Measurements from ENCODE around the gene ANXA4.

Gene ANXA4

GRCh38 chr2:69774984-69775982 is 33.3 kb downstream of the ANXA4 start:
- no peak overlapping the region for H3K4me3 ChIP-seq (ENCODE audit: low read depth in 1 of 5, low read length in 5 of 5)
- H3K4me1 ChIP-seq (ENCODE audit: control insufficient read depth in 5 of 5, insufficient read depth in 5 of 5, low read length in 5 of 5): peaks cover 0 to 7% (median 6%) of the 10 kb centered on the region in 5 donors
- H3K9ac ChIP-seq (ENCODE audit: low read length in 5 of 5): no peak overlapping the region
- H3K27ac ChIP-seq (ENCODE audit: low read depth, low read length): no peak overlapping the region
- H3K9me3 ChIP-seq (ENCODE audit: control insufficient read depth in 5 of 5, low read length in 5 of 5): no peaks in the 10 kb centered on the region
- H3K36me3 ChIP-seq (ENCODE audit: control insufficient read depth in 5 of 5, insufficient read depth in 5 of 5, low read length in 5 of 5): no peaks in the 10 kb centered on the region
- no peaks in the 10 kb centered on the region for H3K27me3 ChIP-seq (ENCODE audit: control insufficient read depth in 5 of 5, insufficient read depth in 4 of 5, low read length in 5 of 5)

GRCh38 chr2:69776886-69777785 is 35.2 kb downstream of the ANXA4 start:
- Histone ChIP-seq H3K4me1 (ENCODE audit: control insufficient read depth in 5 of 5, insufficient read depth in 5 of 5, low read length in 5 of 5) (peaks cover 0 to 15% (median 10%) of the 10 kb centered on the region in 5 donors), H3K9me3 (ENCODE audit: control insufficient read depth in 5 of 5, low read length in 5 of 5) (no peaks in the 10 kb centered on the region), H3K27me3 (ENCODE audit: control insufficient read depth in 5 of 5, insufficient read depth in 4 of 5, low read length in 5 of 5) (no peaks in the 10 kb centered on the region), H3K4me3 (ENCODE audit: low read depth in 1 of 5, low read length in 5 of 5) (no peak overlapping the region), H3K9ac (ENCODE audit: low read length in 5 of 5) (no peak overlapping the region), H3K27ac (ENCODE audit: low read depth, low read length) (no peak overlapping the region), H3K36me3 (ENCODE audit: control insufficient read depth in 5 of 5, insufficient read depth in 5 of 5, low read length in 5 of 5) (no peaks in the 10 kb centered on the region)

GRCh38 chr2:69777786-69778105 is 35.8 kb downstream of the ANXA4 start:
- no peaks in the 10 kb centered on the region for H3K27me3 ChIP-seq (ENCODE audit: control insufficient read depth in 5 of 5, insufficient read depth in 4 of 5, low read length in 5 of 5)
- no peaks in the 10 kb centered on the region for H3K9me3 ChIP-seq (ENCODE audit: control insufficient read depth in 5 of 5, low read length in 5 of 5)
- H3K36me3 ChIP-seq (ENCODE audit: control insufficient read depth in 5 of 5, insufficient read depth in 5 of 5, low read length in 5 of 5): peaks cover 0 to 2% (median 0%) of the 10 kb centered on the region in 5 donors
- H3K4me3 ChIP-seq (ENCODE audit: low read depth in 1 of 5, low read length in 5 of 5): no peak overlapping the region
- H3K4me1 ChIP-seq (ENCODE audit: control insufficient read depth in 5 of 5, insufficient read depth in 5 of 5, low read length in 5 of 5): peaks cover 0 to 15% (median 10%) of the 10 kb centered on the region in 5 donors
- no peak overlapping the region for H3K27ac ChIP-seq (ENCODE audit: low read depth, low read length)
- H3K9ac ChIP-seq (ENCODE audit: low read length in 5 of 5): no peak overlapping the region

- no peaks in the 10 kb centered on the region for H3K27me3 ChIP-seq (ENCODE audit: control insufficient read depth in 5 of 5, insufficient read depth in 4 of 5, low read length in 5 of 5)
- no peak overlapping the region for H3K4me3 ChIP-seq (ENCODE audit: low read depth in 1 of 5, low read length in 5 of 5)
- no peak overlapping the region for H3K27ac ChIP-seq (ENCODE audit: low read depth, low read length)
- H3K36me3 ChIP-seq (ENCODE audit: control insufficient read depth in 5 of 5, insufficient read depth in 5 of 5, low read length in 5 of 5): peaks cover 0 to 2% (median 0%) of the 10 kb centered on the region in 5 donors
- no peak overlapping the region for H3K9ac ChIP-seq (ENCODE audit: low read length in 5 of 5)
- peaks cover 0 to 15% (median 9%) of the 10 kb centered on the region in 5 donors for H3K4me1 ChIP-seq (ENCODE audit: control insufficient read depth in 5 of 5, insufficient read depth in 5 of 5, low read length in 5 of 5)
- H3K9me3 ChIP-seq (ENCODE audit: control insufficient read depth in 5 of 5, low read length in 5 of 5): no peaks in the 10 kb centered on the region
These were observed 37.5 kb downstream of the ANXA4 start for GRCh38 chr2:69779258-69780001.

GRCh38 chr2:69780921-69781320 is 39.0 kb downstream of the ANXA4 start:
- Histone ChIP-seq H3K4me3 (ENCODE audit: low read depth in 1 of 5, low read length in 5 of 5) (no peak overlapping the region), H3K27ac (ENCODE audit: low read depth, low read length) (no peak overlapping the region), H3K4me1 (ENCODE audit: control insufficient read depth in 5 of 5, insufficient read depth in 5 of 5, low read length in 5 of 5) (peaks cover 0 to 13% (median 12%) of the 10 kb centered on the region in 5 donors), H3K9ac (ENCODE audit: low read length in 5 of 5) (no peak overlapping the region), H3K9me3 (ENCODE audit: control insufficient read depth in 5 of 5, low read length in 5 of 5) (no peaks in the 10 kb centered on the region), H3K36me3 (ENCODE audit: control insufficient read depth in 5 of 5, insufficient read depth in 5 of 5, low read length in 5 of 5) (peaks cover 0 to 7% (median 2%) of the 10 kb centered on the region in 5 donors), H3K27me3 (ENCODE audit: control insufficient read depth in 5 of 5, insufficient read depth in 4 of 5, low read length in 5 of 5) (no peaks in the 10 kb centered on the region)

DNA sequence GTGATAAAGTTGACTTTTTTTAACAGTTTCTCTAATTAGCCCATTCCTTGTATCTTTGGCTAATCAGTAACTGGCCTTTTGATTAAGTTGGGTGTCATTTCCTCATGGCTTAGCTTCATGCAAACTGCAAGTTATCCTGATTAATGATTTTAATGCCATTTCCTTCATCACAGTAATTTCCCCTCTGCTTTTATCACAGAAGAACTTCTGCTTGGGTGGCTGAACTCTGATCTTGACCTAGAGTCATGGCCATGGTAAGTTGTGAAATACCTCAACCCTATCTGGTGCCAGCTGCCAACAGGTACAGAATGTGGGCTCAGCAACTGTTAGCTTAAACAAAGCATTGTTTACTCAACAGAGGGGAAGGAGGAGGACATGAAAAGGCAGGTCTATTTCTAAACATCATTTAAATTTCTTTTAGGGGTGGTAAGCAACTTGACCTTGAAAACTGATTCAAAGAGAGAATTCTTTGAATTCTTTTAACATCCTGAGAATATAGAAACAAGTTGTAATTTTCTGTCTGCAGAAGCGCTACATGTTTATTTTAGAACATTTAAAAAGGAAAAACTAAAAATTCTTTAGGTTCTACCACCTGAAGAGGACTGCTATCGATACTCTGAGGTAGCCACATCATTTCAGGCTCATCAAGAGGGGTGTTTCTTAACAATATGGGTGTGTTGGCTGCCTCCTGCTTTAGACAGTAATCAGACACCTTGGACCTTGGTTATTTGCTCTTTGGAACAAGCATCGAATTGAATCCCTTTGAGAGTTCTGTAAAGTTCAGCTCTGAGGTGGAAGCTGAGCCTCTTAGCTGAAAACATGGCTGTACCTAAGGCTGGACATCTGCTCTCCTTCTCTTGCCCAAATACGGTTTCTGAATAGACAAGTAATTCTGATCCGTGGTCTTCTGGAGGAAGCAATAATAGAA is 39.7 kb downstream of the ANXA4 start:
- Histone ChIP-seq H3K4me3 (ENCODE audit: low read depth in 1 of 5, low read length in 5 of 5) (no peak overlapping the region), H3K9me3 (ENCODE audit: control insufficient read depth in 5 of 5, low read length in 5 of 5) (no peaks in the 10 kb centered on the region), H3K4me1 (ENCODE audit: control insufficient read depth in 5 of 5, insufficient read depth in 5 of 5, low read length in 5 of 5) (peaks cover 0 to 13% (median 12%) of the 10 kb centered on the region in 5 donors), H3K27ac (ENCODE audit: low read depth, low read length) (no peak overlapping the region), H3K9ac (ENCODE audit: low read length in 5 of 5) (no peak overlapping the region), H3K27me3 (ENCODE audit: control insufficient read depth in 5 of 5, insufficient read depth in 4 of 5, low read length in 5 of 5) (no peaks in the 10 kb centered on the region), H3K36me3 (ENCODE audit: control insufficient read depth in 5 of 5, insufficient read depth in 5 of 5, low read length in 5 of 5) (peaks cover 0 to 8% (median 2%) of the 10 kb centered on the region in 5 donors)

GRCh38 chr2:69784228-69784627 is 42.3 kb downstream of the ANXA4 start:
- Histone ChIP-seq H3K4me1 (ENCODE audit: control insufficient read depth in 5 of 5, insufficient read depth in 5 of 5, low read length in 5 of 5) (peaks cover 0 to 16% (median 12%) of the 10 kb centered on the region in 5 donors), H3K4me3 (ENCODE audit: low read depth in 1 of 5, low read length in 5 of 5) (no peak overlapping the region), H3K27me3 (ENCODE audit: control insufficient read depth in 5 of 5, insufficient read depth in 4 of 5, low read length in 5 of 5) (no peaks in the 10 kb centered on the region), H3K9ac (ENCODE audit: low read length in 5 of 5) (no peak overlapping the region), H3K36me3 (ENCODE audit: control insufficient read depth in 5 of 5, insufficient read depth in 5 of 5, low read length in 5 of 5) (peaks cover 2 to 19% (median 6%) of the 10 kb centered on the region in 5 donors), H3K9me3 (ENCODE audit: control insufficient read depth in 5 of 5, low read length in 5 of 5) (no peaks in the 10 kb centered on the region), H3K27ac (ENCODE audit: low read depth, low read length) (no peak overlapping the region)

DNA sequence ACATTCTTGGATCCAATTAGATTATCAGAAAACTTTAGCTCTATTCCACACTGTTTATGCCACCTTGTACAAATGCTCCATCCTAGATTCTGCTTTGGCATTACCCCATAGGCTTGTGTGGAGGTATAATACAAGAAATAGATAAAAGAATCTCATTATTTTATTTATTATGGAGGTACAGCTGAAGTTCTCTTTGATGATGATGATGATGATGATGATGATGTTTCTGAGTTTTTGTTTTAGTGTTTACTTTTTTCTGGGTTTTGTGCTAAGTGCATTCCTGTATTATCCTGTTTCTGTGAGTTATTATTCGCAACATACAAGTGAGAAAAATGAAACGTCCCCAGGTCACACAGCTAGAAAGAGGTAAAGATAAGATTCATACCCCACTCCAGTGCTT is 43.4 kb downstream of the ANXA4 start:
- H3K9me3 ChIP-seq (ENCODE audit: control insufficient read depth in 5 of 5, low read length in 5 of 5): no peaks in the 10 kb centered on the region
- no peak overlapping the region for H3K9ac ChIP-seq (ENCODE audit: low read length in 5 of 5)
- no peak overlapping the region for H3K27ac ChIP-seq (ENCODE audit: low read depth, low read length)
- H3K4me1 ChIP-seq (ENCODE audit: control insufficient read depth in 5 of 5, insufficient read depth in 5 of 5, low read length in 5 of 5): peaks cover 0 to 27% (median 23%) of the 10 kb centered on the region in 5 donors
- H3K27me3 ChIP-seq (ENCODE audit: control insufficient read depth in 5 of 5, insufficient read depth in 4 of 5, low read length in 5 of 5): no peaks in the 10 kb centered on the region
- H3K4me3 ChIP-seq (ENCODE audit: low read depth in 1 of 5, low read length in 5 of 5): no peak overlapping the region
- peaks cover 2 to 19% (median 6%) of the 10 kb centered on the region in 5 donors for H3K36me3 ChIP-seq (ENCODE audit: control insufficient read depth in 5 of 5, insufficient read depth in 5 of 5, low read length in 5 of 5)

Data from subcutaneous abdominal adipose tissue (tissue), 5 donors.